Esophagus (tissue), 2 donors: ENCODE data around the gene OSCP1. TPM values are rescaled to one million over a fixed set of nuclear protein-coding genes. Genes with fewer than 3 reads are reported as not detected.
"Not testable (repeated sequence)": the region's sequence is repeated elsewhere in the genome, so short reads cannot be mapped to it uniquely, and the experiment has no call there.

Source experiments
- H3K27ac ChIP-seq, 2 donors: one replicate each; pipeline ENCODE4 v1.5.1; 2013; ENCODE audit warnings: low read depth in 2 of 2, mild to moderate bottlenecking in 2 of 2, inconsistent platforms in 1 of 2, low read length in 1 of 2, moderate library complexity in 1 of 2
- H3K27me3 ChIP-seq, 2 donors: one replicate each; pipeline ENCODE4 v1.6.1; 2013; ENCODE audit warnings: low read length in 2 of 2, control low read depth in 1 of 2, mild to moderate bottlenecking in 1 of 2; ENCODE audit not compliant: insufficient read depth in 2 of 2, control insufficient read depth in 1 of 2
- H3K36me3 ChIP-seq, 2 donors: one replicate each; pipeline ENCODE4 v1.6.1; 2013; ENCODE audit warnings: low read length in 1 of 2; ENCODE audit not compliant: control insufficient read depth in 2 of 2, insufficient read depth in 2 of 2
- H3K4me1 ChIP-seq, 2 donors: one replicate each; pipeline ENCODE4 v1.6.1; 2013; ENCODE audit warnings: low read length in 1 of 2; ENCODE audit not compliant: control insufficient read depth in 2 of 2, insufficient read depth in 2 of 2
- H3K4me3 ChIP-seq, 2 donors: one replicate each; pipeline ENCODE4 v1.5.1; 2013; ENCODE audit warnings: low read length in 2 of 2, mild to moderate bottlenecking in 2 of 2, low read depth in 1 of 2, moderate library complexity in 1 of 2
- H3K9me3 ChIP-seq, 2 donors: one replicate each; pipeline ENCODE4 v1.6.1; 2013; ENCODE audit warnings: mild to moderate bottlenecking in 2 of 2, low read depth in 1 of 2, low read length in 1 of 2, moderate library complexity in 1 of 2; ENCODE audit not compliant: control insufficient read depth in 2 of 2, insufficient read depth in 1 of 2
- WGBS, 2 donors: extraction: QIAGEN DNeasy Blood & Tissue Kit; methylation state at CpG; one replicate each; pipeline ENCODE4 v1.1.7; 2013; 5-methylcytosine and 5-hydroxymethylcytosine counted together
- polyA plus RNA-seq, 2 donors: library from polyadenylated mRNA; stranded (reverse); fragments of 200-250 nt; gene quantifications; one replicate each; pipeline ENCODE4 v1.2.3, GENCODE V29; 2013
- donor health status: healthy with polysubstance abuse.
- donor health status: Bipolar disorder and iron deficiency.

Gene OSCP1
- polyA plus RNA-seq, 2 donors, result 3.0 to 4.1 TPM

- 87 to 92% methylated on average over 2 of the region's 2 CpGs for WGBS, 2 donors
- Histone ChIP-seq H3K27me3 (no peaks in the 10 kb centered on the region), H3K36me3 (no peaks in the 10 kb centered on the region), H3K27ac (no peak overlapping the region), H3K4me3 (no peak overlapping the region), H3K4me1 (peaks cover 0 to 5% of the 10 kb centered on the region in 2 donors), H3K9me3 (no peaks in the 10 kb centered on the region)
Observed at GRCh38 chr1:36486093-36486438, 35.8 kb upstream of the OSCP1 start.

GRCh38 chr1:36484099-36484498 is 33.8 kb upstream of the OSCP1 start:
- no peaks in the 10 kb centered on the region for H3K27me3 ChIP-seq
- no peak overlapping the region for H3K27ac ChIP-seq
- no peaks in the 10 kb centered on the region for H3K9me3 ChIP-seq
- 86 to 90% methylated on average over 2 of the region's 2 CpGs for WGBS, 2 donors
- no peaks in the 10 kb centered on the region for H3K36me3 ChIP-seq
- H3K4me1 ChIP-seq, result peaks cover 0 to 5% of the 10 kb centered on the region in 2 donors
- no peak overlapping the region for H3K4me3 ChIP-seq

- H3K4me3 ChIP-seq, result no peak within 1 kb of the TSS
- H3K27ac ChIP-seq, result no peak within 1 kb of the TSS
- peaks cover 0 to 5% of the 10 kb centered on the region in 2 donors for H3K4me1 ChIP-seq
- no peaks in the 10 kb centered on the region for H3K9me3 ChIP-seq
- H3K27me3 ChIP-seq, result no peaks in the 10 kb centered on the region
- WGBS, 2 donors, result 43 to 59% methylated on average over 13 of the region's 13 CpGs
- no peaks in the 10 kb centered on the region for H3K36me3 ChIP-seq
Observed at GRCh38 chr1:36482724-36483388, 32.6 kb upstream of the OSCP1 start, which contains the start of gene CSF3R. Gene CSF3R (minus strand): TSS chr1:36482913. CDS start chr1:36479496, 3,417 bp downstream.

GRCh38 chr1:36481771-36482723 is 31.8 kb upstream of the OSCP1 start:
- Histone ChIP-seq H3K27me3 (no peaks in the 10 kb centered on the region), H3K9me3 (no peaks in the 10 kb centered on the region), H3K27ac (no peak overlapping the region), H3K4me3 (no peak overlapping the region), H3K36me3 (no peaks in the 10 kb centered on the region), H3K4me1 (peaks cover 0 to 5% of the 10 kb centered on the region in 2 donors)
- 44 to 45% methylated on average over 26 of the region's 26 CpGs for WGBS, 2 donors

- Histone ChIP-seq H3K36me3 (no peaks in the 10 kb centered on the region), H3K9me3 (no peaks in the 10 kb centered on the region), H3K27ac (no peak overlapping the region), H3K4me3 (no peak overlapping the region), H3K27me3 (no peaks in the 10 kb centered on the region), H3K4me1 (peaks cover 0 to 5% of the 10 kb centered on the region in 2 donors)
- WGBS, 2 donors, result 83 to 86% methylated on average over 6 of the region's 6 CpGs
Observed at GRCh38 chr1:36481091-36481490, 30.8 kb upstream of the OSCP1 start.

- H3K36me3 ChIP-seq, result no peaks in the 10 kb centered on the region
- no peak overlapping the region for H3K4me3 ChIP-seq
- no peaks in the 10 kb centered on the region for H3K9me3 ChIP-seq
- H3K27ac ChIP-seq, result no peak overlapping the region
- no peaks in the 10 kb centered on the region for H3K27me3 ChIP-seq
- 85 to 96% methylated on average over 2 of the region's 2 CpGs for WGBS, 2 donors
- H3K4me1 ChIP-seq, result peaks cover 0 to 5% of the 10 kb centered on the region in 2 donors
Observed at GRCh38 chr1:36480161-36480560, 29.9 kb upstream of the OSCP1 start.

GRCh38 chr1:36479505-36480051 is 29.3 kb upstream of the OSCP1 start:
- no peak overlapping the region for H3K4me3 ChIP-seq
- H3K27me3 ChIP-seq, result no peaks in the 10 kb centered on the region
- no peak overlapping the region for H3K27ac ChIP-seq
- H3K4me1 ChIP-seq, result peaks cover 0 to 5% of the 10 kb centered on the region in 2 donors
- no peaks in the 10 kb centered on the region for H3K36me3 ChIP-seq
- WGBS, 2 donors, result 80 to 91% methylated on average over 2 of the region's 2 CpGs
- no peaks in the 10 kb centered on the region for H3K9me3 ChIP-seq

- not testable (repeated sequence) for H3K9me3 ChIP-seq, H3K4me1 ChIP-seq, H3K36me3 ChIP-seq, H3K4me3 ChIP-seq, H3K27me3 ChIP-seq, H3K27ac ChIP-seq
- WGBS, 2 donors, result 87 to 89% methylated on average over 13 of the region's 13 CpGs
Observed at GRCh38 chr1:36477615-36478014, 27.4 kb upstream of the OSCP1 start.

- no peak overlapping the region for H3K27ac ChIP-seq
- peaks cover 0 to 2% of the 10 kb centered on the region in 2 donors for H3K4me1 ChIP-seq
- H3K36me3 ChIP-seq, result no peaks in the 10 kb centered on the region
- no peak overlapping the region for H3K4me3 ChIP-seq
- H3K27me3 ChIP-seq, result no peaks in the 10 kb centered on the region
- no peaks in the 10 kb centered on the region for H3K9me3 ChIP-seq
- WGBS, 2 donors, result 83 to 86% methylated on average over 5 of the region's 5 CpGs
Observed at GRCh38 chr1:36476945-36477344, 26.7 kb upstream of the OSCP1 start.
